T-helper 2 cell treated with Interferon-gamma antibody and Interleukin-4, amounts not matched to agents 5 μg/mL and 100 μg/mL, for 36 hours (primary cell): ENCODE results near the gene COPB2.
"Not testable (repeated sequence)": the region's sequence is repeated elsewhere in the genome, so short reads cannot be mapped to it uniquely, and the experiment has no call there.

ENCODE experiments used
- DNase-seq: peaks from one replicate; pipeline ENCODE4 v3.0.0; 2021; ENCODE audit warnings: low spot score
- H3K27ac Mint-ChIP-seq: one replicate; pipeline ENCODE4 v1.8.0; 2021; ENCODE audit warnings: mild to moderate bottlenecking, mixed read lengths
- H3K27me3 Mint-ChIP-seq: one replicate; pipeline ENCODE4 v1.8.0; 2021; ENCODE audit warnings: low read depth, mixed read lengths
- H3K36me3 Mint-ChIP-seq: one replicate; pipeline ENCODE4 v1.8.0; 2021; ENCODE audit warnings: low read depth, mixed read lengths
- H3K4me1 Mint-ChIP-seq: one replicate; pipeline ENCODE4 v1.8.0; 2021; ENCODE audit warnings: low read depth, mixed read lengths
- H3K4me3 Mint-ChIP-seq: one replicate; pipeline ENCODE4 v1.8.0; 2022; ENCODE audit warnings: mild to moderate bottlenecking, moderate library complexity, mixed read lengths
- H3K9me3 Mint-ChIP-seq: one replicate; pipeline ENCODE4 v1.8.0; 2021; ENCODE audit warnings: mixed read lengths

Gene COPB2

DNA sequence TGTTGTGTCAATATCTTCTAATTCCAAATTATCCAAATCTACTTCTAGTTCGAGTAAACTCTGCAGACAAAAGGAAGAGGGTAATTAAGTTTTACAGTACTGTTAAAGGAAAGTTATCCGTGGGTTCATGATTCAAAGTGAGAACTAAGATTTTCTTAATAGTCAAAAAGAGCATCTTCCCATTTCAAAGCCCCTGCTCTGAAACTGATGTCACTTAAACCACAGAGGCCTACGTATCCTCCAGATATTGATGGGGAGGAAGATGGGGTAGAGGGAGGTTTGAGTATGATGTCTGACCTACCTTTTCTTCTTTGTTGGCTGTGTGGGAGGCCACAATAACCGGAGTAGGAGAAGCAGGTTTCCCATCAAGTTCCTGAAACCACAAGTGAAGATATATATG, 31.5 kb downstream of the COPB2 start:
- Mint-ChIP-seq H3K4me3 (no peak overlapping the region), H3K27ac (peak overlapping the region; percentile 62), H3K36me3 (peaks cover 71% of the 10 kb centered on the region), H3K9me3 (no peaks in the 10 kb centered on the region), H3K4me1 (peaks cover 6% of the 10 kb centered on the region), H3K27me3 (no peaks in the 10 kb centered on the region)
- peak; percentile 48 for DNase-seq

DNA sequence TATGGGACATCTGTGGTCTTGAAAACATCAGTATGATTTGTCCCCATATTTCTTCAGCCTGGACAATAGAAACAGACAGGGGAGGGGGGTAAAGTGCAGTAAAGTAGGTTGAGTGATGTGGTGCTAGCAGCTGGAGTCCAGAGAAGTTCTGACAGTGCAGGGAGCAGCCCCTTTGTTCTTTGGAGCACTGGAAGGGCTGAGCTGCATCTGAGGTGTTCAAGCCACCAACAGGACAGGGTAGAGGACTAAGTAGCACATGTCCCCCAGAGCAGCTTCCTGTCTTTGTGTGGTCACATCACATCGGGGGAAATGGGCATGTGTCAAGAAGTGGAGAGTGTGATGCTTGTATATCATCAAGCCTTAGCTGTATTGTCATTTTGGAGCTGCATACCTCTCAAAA, 33.6 kb downstream of the COPB2 start:
- no peaks in the 10 kb centered on the region for H3K9me3 Mint-ChIP-seq
- no peaks in the 10 kb centered on the region for H3K27me3 Mint-ChIP-seq
- peaks cover 6% of the 10 kb centered on the region for H3K4me1 Mint-ChIP-seq
- H3K27ac Mint-ChIP-seq: no peak overlapping the region
- H3K4me3 Mint-ChIP-seq: no peak overlapping the region
- H3K36me3 Mint-ChIP-seq: peaks cover 74% of the 10 kb centered on the region
- DNase-seq: no peak

DNA sequence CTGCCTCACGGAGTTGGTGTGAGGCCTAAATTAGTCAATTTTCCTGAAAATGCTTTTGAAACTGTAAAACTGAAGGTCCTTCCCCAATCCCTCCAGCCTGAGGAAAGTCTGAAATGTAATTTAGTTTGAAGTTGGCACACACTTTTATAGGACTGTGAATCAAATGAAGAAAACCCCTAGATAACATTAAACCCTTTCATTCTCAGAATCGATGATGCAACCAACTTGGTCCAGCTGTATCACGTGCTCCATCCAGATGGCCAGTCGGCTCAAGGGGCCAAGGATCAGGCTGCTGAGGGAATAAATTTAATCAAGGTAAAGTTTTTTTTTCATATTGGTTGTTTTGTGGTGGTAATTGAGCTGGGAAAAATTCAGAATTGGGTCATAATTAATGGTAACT, 34.0 kb downstream of the COPB2 start:
- Mint-ChIP-seq H3K36me3 (peaks cover 74% of the 10 kb centered on the region), H3K4me1 (peaks cover 6% of the 10 kb centered on the region), H3K4me3 (no peak overlapping the region), H3K27ac (no peak overlapping the region), H3K27me3 (no peaks in the 10 kb centered on the region), H3K9me3 (no peaks in the 10 kb centered on the region)
- DNase-seq: no peak

DNA sequence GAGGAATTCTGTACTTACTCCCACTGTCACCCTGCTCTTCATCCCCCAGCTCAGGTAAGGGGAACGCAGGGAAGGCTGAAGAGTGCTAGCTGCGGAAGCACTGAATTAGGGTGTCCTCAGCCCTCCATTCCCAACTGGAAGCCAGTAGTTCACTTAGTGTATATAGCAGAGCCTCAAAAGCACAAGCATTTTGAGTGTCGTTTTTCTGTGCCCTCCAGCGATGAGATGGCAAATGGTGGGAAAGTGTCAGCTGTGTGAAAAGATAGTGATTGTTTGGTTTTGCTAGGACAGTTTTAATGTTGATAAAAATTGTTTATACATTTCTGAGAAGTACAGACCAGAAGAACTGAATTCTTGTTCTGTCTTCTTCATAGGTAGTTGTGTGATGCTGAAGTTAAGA, 34.8 kb downstream of the COPB2 start:
- Mint-ChIP-seq H3K36me3 (peaks cover 69% of the 10 kb centered on the region), H3K4me3 (no peak overlapping the region)
- DNase-seq: no peak

DNA sequence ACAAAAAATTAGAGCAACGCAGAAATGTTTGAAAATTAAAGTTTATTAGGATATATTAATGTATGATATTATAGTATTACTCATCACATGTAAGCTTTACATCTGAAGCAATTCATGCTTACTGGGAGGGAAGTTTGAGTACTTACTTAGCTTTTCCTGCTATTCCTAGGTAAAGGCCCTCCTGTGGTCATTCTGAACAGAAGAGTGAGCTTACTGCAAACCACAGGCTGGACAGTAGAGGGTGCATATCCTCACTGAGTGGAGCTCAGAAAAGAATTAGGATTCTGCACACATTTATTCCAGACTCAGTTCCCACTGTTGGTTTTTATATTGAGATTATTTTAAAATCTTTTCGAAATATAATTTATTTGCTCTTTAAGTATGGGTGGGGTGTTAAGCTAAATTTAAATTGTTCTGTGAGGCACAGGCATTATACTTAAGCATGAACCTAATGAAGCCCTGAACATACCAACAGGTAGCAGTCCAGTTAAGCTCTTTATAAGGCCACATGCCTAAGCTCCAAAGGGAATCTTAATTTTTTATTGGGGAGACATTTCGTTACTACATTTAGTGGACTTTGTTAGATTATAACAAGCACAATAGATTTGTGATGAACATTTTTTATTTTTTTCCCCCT, 35.4 kb downstream of the COPB2 start:
- Mint-ChIP-seq H3K27me3 (no peaks in the 10 kb centered on the region), H3K36me3 (peaks cover 67% of the 10 kb centered on the region), H3K4me3 (no peak overlapping the region), H3K4me1 (peaks cover 6% of the 10 kb centered on the region), H3K9me3 (no peaks in the 10 kb centered on the region), H3K27ac (no peak overlapping the region)
- DNase-seq: no peak

More for the DNA sequence above, 34.8 kb downstream of the COPB2 start:
- Mint-ChIP-seq H3K27me3 (no peaks in the 10 kb centered on the region), H3K4me1 (peaks cover 6% of the 10 kb centered on the region), H3K9me3 (no peaks in the 10 kb centered on the region), H3K27ac (no peak overlapping the region)

DNA sequence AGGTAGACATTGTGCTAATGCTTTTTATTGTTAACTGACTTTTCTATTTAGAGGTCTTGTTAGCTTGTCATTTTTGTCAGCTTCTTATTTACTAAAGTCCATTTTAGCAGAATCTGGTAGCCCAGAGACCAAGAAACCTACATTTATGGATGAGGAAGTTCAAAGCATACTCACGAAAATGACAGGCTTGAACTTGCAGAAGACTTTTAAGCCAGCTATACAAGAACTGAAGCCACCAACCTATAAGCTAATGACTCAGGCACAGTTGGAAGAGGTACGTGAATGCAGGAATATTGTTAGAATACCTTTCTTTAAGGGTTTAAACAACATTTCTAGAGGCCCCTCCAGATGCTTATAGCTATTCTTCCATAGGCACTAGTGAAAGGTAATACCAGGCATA, 42.7 kb downstream of the COPB2 start:
- no peaks in the 10 kb centered on the region for H3K27me3 Mint-ChIP-seq
- peaks cover 5% of the 10 kb centered on the region for H3K9me3 Mint-ChIP-seq
- DNase-seq: no peak
- H3K36me3 Mint-ChIP-seq: peaks cover 28% of the 10 kb centered on the region
- H3K4me3 Mint-ChIP-seq: no peak overlapping the region
- H3K27ac Mint-ChIP-seq: no peak overlapping the region
- peaks cover 4% of the 10 kb centered on the region for H3K4me1 Mint-ChIP-seq

DNA sequence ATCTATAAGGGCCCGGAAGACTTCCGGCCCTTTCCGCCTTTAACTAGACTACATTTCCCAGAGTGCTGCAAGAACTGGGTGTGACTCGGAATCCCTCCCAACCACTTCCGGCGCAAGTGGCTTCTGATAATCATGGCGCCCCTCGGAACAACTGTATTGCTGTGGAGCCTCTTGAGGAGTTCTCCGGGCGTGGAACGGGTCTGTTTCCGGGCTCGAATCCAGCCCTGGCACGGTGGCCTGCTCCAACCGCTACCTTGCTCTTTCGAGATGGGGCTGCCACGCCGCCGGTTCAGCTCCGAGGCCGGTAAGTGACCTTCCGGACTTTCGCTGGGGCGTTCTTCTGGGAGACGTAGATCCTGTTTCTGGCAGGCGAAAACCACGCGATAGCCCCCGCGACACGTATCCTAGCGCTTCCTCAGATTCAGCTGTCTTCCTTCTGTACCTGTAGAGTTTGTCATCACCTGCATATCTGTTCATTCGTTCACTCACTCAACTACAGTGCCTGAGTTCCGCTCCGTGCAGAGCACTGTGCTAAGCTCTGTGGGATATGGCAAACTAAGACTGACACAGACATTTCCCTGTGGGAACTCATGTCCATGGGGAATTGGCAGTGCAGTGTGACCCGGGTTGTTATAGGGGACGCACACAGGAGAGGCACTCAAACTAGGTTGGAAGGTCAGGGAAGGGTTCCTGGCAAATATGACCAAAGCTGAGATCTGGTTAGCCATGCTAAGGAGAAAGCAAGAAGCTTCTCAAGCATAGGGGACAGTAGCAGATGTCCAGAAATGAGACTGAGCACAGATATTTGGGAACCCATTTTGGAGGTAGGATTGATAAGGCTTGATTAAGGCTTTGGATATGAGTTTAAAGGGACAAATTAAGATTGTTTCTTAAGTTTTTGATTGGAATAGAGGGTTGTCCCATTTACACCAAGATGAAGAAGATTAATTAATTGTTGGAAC, 45.3 kb downstream of the COPB2 start, which contains the start of gene MRPS22:
Gene MRPS22 (plus strand): TSS at position 126 of the 962 bp plus-strand sequence. CDS start 7 bp downstream, at position 133.
- peak within 1 kb of the TSS; percentile 69 for H3K27ac Mint-ChIP-seq
- H3K4me3 Mint-ChIP-seq: no peak within 1 kb of the TSS
- peaks cover 12% of the 10 kb centered on the region for H3K36me3 Mint-ChIP-seq
- H3K4me1 Mint-ChIP-seq: peaks cover 16% of the 10 kb centered on the region
- peak; percentile 81 for DNase-seq
- no peaks in the 10 kb centered on the region for H3K27me3 Mint-ChIP-seq
- H3K9me3 Mint-ChIP-seq: peaks cover 5% of the 10 kb centered on the region

DNA sequence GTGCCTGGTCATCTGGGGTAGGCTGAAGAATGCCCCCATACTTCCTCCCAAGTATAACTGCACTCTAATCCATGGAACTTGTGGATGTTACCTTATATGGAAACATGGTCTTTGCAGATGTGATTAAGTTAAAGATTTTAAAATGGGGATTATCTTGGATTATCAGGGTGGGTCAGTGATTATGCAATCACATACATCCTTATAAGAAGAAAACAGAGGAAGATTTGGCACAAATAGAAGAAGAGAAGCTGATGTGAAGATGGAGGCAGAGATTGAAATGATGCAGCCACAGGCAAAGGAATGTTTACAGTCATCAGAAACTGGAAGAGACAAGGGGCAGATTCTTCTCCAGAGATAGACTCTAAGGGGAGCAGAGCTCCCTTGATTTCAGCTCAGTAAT, 47.4 kb downstream of the COPB2 start:
- peaks cover 1% of the 10 kb centered on the region for H3K36me3 Mint-ChIP-seq
- DNase-seq: no peak
- no peaks in the 10 kb centered on the region for H3K27me3 Mint-ChIP-seq
- H3K9me3 Mint-ChIP-seq: peaks cover 5% of the 10 kb centered on the region
- no peak overlapping the region for H3K27ac Mint-ChIP-seq
- peaks cover 30% of the 10 kb centered on the region for H3K4me1 Mint-ChIP-seq
- H3K4me3 Mint-ChIP-seq: no peak overlapping the region

DNA sequence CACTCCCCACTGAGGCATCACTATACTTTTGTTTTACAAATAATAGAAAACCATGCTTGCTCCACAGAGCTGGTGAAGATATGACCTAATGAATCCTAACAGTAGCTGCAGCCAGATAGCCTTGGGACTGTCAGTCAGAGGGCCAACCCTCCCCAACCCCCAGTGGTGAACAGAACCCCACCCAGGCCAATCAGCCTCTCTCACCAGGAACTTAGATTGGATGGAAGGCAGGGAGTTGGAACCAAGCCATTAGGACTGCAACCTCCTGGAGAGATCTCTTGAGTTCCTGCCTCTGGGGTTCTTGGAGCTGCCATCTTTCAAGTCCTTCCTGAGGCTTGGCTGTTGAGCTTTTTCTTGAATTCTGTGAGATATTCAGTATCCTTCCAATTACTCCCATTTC, 48.7 kb downstream of the COPB2 start:
- no peaks in the 10 kb centered on the region for H3K27me3 Mint-ChIP-seq
- H3K4me3 Mint-ChIP-seq: no peak overlapping the region
- peaks cover 1% of the 10 kb centered on the region for H3K36me3 Mint-ChIP-seq
- peaks cover 30% of the 10 kb centered on the region for H3K4me1 Mint-ChIP-seq
- no peak for DNase-seq
- no peak overlapping the region for H3K27ac Mint-ChIP-seq
- peaks cover 5% of the 10 kb centered on the region for H3K9me3 Mint-ChIP-seq

DNA sequence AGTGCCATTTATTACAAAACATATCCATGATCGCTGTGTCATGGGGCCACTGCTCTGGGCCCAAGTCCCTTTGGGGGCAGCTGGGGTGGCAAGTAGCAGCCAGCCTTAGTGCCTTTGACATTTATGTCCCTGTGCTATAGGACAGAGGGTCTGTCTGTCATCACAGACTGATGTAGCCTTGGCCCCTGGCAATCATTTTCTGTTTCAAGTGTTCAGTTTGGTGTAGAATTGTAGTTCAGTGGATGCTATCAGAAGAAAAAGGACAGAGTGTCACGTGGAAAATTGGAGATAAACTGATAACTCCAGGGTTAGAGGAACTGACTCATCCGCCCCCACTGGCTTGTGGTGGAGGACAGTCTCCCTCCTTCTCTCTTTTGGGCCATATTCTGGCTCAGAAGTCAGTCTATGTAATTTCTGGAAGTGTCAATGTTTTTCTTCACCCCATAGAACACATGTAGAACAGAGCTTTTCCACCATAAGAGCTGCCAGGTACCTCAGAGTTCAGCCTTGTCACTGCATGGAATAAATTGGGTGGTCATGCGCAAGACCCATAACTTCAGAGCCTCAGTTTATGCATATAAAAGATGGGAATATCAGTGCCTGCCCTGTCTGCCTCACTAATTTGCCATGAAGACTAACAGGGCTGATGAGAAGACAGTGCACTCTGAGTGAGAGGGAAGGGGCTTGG, 50.1 kb downstream of the COPB2 start:
- Mint-ChIP-seq H3K4me1 (peaks cover 30% of the 10 kb centered on the region), H3K36me3 (peaks cover 1% of the 10 kb centered on the region), H3K4me3 (peak overlapping the region; percentile 12), H3K27ac (no peak overlapping the region), H3K9me3 (peaks cover 5% of the 10 kb centered on the region), H3K27me3 (no peaks in the 10 kb centered on the region)
- DNase-seq: peak; percentile 75

DNA sequence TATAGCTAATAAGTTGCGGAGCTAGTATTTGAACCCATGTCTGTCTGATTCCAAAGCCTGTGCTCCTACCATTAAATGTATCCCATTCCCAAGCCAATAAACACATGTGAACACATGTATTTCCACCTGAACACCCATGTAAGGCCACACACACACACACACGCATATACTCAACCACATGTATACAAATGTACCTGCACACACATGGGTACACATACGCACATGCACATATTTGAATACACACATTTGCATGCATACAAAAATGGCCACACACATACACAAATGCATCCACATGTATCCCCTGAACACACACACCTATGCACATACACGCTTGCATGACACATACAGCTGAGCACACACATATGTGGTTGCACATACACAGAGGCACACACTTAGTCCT, 51.0 kb downstream of the COPB2 start:
- DNase-seq: no peak
- Mint-ChIP-seq H3K4me1 (peaks cover 30% of the 10 kb centered on the region), H3K27me3 (peaks cover 7% of the 10 kb centered on the region), H3K36me3 (peaks cover 1% of the 10 kb centered on the region), H3K9me3 (peaks cover 5% of the 10 kb centered on the region), H3K4me3 (peak overlapping the region; percentile 12), H3K27ac (no peak overlapping the region)

DNA sequence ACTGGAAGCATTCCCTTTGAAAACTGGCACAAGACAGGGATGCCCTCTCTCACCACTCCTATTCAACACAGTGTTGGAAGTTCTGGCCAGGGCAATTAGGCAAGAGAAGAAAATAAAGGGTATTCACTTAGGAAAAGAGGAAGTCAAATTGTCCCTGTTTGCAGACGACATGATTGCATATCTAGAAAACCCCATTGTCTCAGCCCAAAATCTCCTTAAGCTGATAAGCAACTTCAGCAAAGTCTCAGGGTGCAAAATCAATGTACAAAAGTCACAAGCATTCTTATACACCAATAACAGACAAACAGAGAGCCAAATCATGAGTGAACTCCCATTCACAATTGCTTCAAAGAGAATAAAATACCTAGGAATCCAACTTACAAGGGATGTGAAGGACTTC, 54.8 kb downstream of the COPB2 start:
- H3K27ac Mint-ChIP-seq, DNase-seq, H3K36me3 Mint-ChIP-seq, H3K9me3 Mint-ChIP-seq, H3K4me3 Mint-ChIP-seq: not testable (repeated sequence)
- Mint-ChIP-seq H3K4me1 (peaks cover 19% of the 10 kb centered on the region), H3K27me3 (peaks cover 28% of the 10 kb centered on the region)

DNA sequence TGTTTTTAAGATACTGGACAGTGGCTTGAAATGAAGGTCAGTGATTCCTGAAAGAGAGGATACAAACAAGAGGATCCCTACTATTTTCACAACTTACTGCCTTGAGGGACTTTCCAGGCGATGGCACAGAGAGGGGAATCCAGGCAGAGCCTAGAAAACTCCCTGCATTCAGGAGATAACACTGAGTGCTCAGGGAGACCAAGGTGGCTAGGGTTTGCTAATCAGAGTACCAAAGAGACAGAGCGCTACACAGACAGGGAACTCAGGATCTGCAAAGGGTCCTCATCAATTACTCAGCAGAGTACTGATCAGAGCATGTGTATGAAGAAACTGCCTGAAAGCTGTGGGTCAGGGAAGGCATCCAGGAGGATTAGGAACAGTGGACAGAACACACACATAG, 57.4 kb downstream of the COPB2 start:
- Mint-ChIP-seq H3K4me1 (peaks cover 23% of the 10 kb centered on the region), H3K27me3 (peaks cover 28% of the 10 kb centered on the region), H3K36me3 (no peaks in the 10 kb centered on the region), H3K27ac (no peak overlapping the region), H3K9me3 (no peaks in the 10 kb centered on the region), H3K4me3 (no peak overlapping the region)
- no peak for DNase-seq

DNA sequence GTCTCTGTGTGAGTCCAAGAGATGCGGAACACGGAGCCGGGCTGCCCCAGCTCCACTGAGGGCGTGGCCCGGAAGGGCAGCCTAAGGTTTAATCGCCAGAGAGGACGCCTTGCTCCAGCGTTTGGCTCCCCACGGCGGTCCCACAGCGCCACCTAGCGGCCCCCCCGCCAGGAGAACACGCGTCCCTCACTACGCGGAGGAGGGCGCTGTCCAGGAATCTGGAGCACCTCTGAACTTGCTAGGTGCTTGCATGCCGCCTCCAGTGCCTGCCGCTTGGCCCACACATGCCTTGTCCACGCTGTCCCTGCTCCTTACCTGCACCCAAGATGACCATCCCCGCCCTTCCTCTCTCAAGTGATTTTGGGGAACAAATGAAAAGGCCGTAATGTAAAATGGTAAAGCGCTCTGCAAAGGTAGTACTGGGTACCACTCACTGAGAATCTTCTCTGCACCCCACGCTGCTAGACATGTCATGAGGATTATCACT, 60.0 kb downstream of the COPB2 start:
- Mint-ChIP-seq H3K9me3 (no peaks in the 10 kb centered on the region), H3K27ac (no peak overlapping the region), H3K27me3 (peaks cover 28% of the 10 kb centered on the region), H3K36me3 (no peaks in the 10 kb centered on the region), H3K4me3 (peak overlapping the region; percentile 26), H3K4me1 (peaks cover 26% of the 10 kb centered on the region)
- peak; percentile 84 for DNase-seq
